CD4-positive, alpha-beta T cell (primary cell): ENCODE measurements around the gene ALG9. TPM values are rescaled to one million over a fixed set of nuclear protein-coding genes. Genes with fewer than 3 reads are reported as not detected.

Source experiments
- ATAC-seq: fragments of 200-7000 bp; cut with Tn5 transposase; one replicate; pipeline ENCODE4 v1.10.0; 2022; ENCODE audit warnings: mild to moderate bottlenecking; ENCODE audit not compliant: poor library complexity
- CTCF ChIA-PET: fragments of 350-600 bp; sonication (Branson Sonifier 250); formaldehyde crosslinking; loops from one replicate; lab custom pipeline; 2021; ENCODE audit warnings: antibody characterized with exemption, inconsistent platforms; lab: Charles Lee
- POLR2A ChIA-PET: fragments of 350-600 bp; sonication (Branson Sonifier 250); formaldehyde crosslinking; loops from one replicate; lab custom pipeline; 2021; ENCODE audit warnings: antibody characterized with exemption, inconsistent platforms; lab: Charles Lee
- DNase-seq, 14 experiments: peaks; one replicate each; pipeline ENCODE4 v3.0.0-alpha.2; 2013 to 2020; ENCODE audit warnings: mixed read lengths in 2 of 14
- H3K27ac ChIP-seq, 2 donors: one replicate each; pipeline versions ENCODE4 v1.5.1 to v1.7.0; 2013; ENCODE audit warnings: low read length in 2 of 2, low read depth in 1 of 2, mild to moderate bottlenecking in 1 of 2
- H3K27me3 ChIP-seq, 2 experiments: 1 replicate in 1 of 2; 2 replicates in 1 of 2; pipeline versions ENCODE4 v1.6.1 to v1.7.0; 2013; ENCODE audit warnings: low read length in 2 of 2, control low read depth in 1 of 2, mild to moderate bottlenecking in 1 of 2, moderate library complexity in 1 of 2; ENCODE audit not compliant: insufficient read depth in 2 of 2, control insufficient read depth in 1 of 2
- H3K36me3 ChIP-seq: one replicate; pipeline ENCODE4 v1.6.1; 2013; ENCODE audit warnings: low read length, control low read depth; ENCODE audit not compliant: insufficient read depth
- H3K4me1 ChIP-seq: one replicate; pipeline ENCODE4 v1.6.1; 2013; ENCODE audit warnings: low read length, control low read depth; ENCODE audit not compliant: insufficient read depth
- H3K4me3 ChIP-seq: one replicate; pipeline ENCODE4 v1.5.1; 2013; ENCODE audit warnings: mild to moderate bottlenecking, low read length, moderate library complexity
- H3K9me3 ChIP-seq, 2 experiments: 1 replicate in 1 of 2; 2 replicates in 1 of 2; pipeline versions ENCODE4 v1.6.1 to v1.7.0; 2013; ENCODE audit warnings: low read length in 2 of 2, mild to moderate bottlenecking in 2 of 2, control low read depth in 1 of 2, moderate library complexity in 1 of 2; ENCODE audit not compliant: control insufficient read depth in 1 of 2, insufficient read depth in 1 of 2
- H3K27ac Mint-ChIP-seq: one replicate; pipeline ENCODE4 v1.8.0; 2020; ENCODE audit warnings: mixed read lengths
- H3K27me3 Mint-ChIP-seq: one replicate; pipeline ENCODE4 v1.8.0; 2021; ENCODE audit warnings: mixed read lengths
- H3K36me3 Mint-ChIP-seq: one replicate; pipeline ENCODE4 v1.8.0; 2021; ENCODE audit warnings: low read depth, mixed read lengths
- H3K4me1 Mint-ChIP-seq: one replicate; pipeline ENCODE4 v1.8.0; 2021; ENCODE audit warnings: low read depth, mixed read lengths
- H3K4me3 Mint-ChIP-seq: one replicate; pipeline ENCODE4 v1.8.0; 2020; ENCODE audit warnings: mild to moderate bottlenecking, mixed read lengths
- H3K9me3 Mint-ChIP-seq: one replicate; pipeline ENCODE4 v1.8.0; 2020; ENCODE audit warnings: mixed read lengths
- CTCF ChIP-seq: fragments of 200-600 bp; IDR thresholded peaks from one replicate; pipeline ENCODE4 v1.8.0; 2022; ENCODE audit warnings: antibody characterized with exemption, mild to moderate bottlenecking
- intact Hi-C, 2 experiments: fragments of 100-400 bp; cut with DNase I in 1 of 2; cut with micrococcal nuclease in 1 of 2; formaldehyde crosslinking; loops; one replicate each; pipeline versions ENCODE4 v1.15.1 to v1.9.0; 2023 to 2025; cut with DNase I, micrococcal nuclease
- total RNA-seq, 174 experiments: library from RNA in 2 of 174; stranded (reverse) in 2 of 174; gene quantifications; one replicate each; pipeline ENCODE4 v1.2.3 and lab custom pipeline; 2021 to 2026

The ALG9 gene
- total RNA-seq, 2 experiments from 2014 or later, result 31.1 to 33.4 TPM

DNA sequence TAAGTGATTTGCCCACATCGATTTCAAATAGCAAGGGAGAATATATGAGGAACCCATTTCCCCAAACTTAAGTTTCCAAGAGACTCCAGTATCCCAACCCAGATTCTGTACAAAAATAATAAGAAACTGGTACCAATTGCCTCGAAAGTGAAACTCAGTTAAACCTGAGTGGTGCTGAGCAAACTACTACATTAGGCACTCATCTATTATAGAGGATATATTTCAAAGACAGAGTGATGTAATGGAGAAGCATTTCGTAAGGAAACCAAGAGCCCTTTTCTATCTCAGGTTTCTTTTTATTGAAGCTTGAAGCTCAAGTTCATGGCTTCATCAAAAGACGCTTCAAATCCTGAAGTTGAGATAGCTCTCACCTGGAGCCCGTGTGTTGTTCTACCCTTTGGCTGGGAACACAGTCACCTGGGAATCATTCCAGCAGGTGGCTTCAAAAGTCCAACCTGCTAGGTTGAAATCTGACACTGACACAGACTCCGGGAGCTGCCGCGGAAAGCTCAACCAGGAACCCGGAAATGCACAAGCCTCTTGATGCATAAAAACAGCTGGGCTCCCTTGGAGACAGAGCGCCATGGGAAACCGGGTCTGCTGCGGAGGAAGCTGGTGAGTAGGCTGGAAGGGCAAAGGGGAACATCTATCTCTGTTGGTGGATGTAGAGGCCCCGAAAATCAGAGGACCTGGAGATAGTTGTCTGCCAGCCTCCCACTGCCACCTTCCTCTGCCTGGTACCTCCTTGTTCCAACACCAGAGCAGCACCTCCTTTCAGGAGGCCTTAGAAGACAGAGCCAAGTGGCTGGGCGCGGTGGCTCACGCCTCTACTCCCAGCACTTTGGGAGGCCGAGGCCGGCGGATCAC is 47.2 kb upstream of the ALG9 start, which contains the start of gene C11orf52:
Gene C11orf52 (plus strand): TSS at position 524 of the 867 bp plus-strand sequence. CDS start 60 bp downstream, at position 584.
- no peaks in the 10 kb centered on the region for H3K4me1 ChIP-seq
- DNase-seq, result no peak
- Mint-ChIP-seq H3K9me3 (no peaks in the 10 kb centered on the region), H3K4me3 (no peak within 1 kb of the TSS), H3K4me1 (no peaks in the 10 kb centered on the region), H3K36me3 (no peaks in the 10 kb centered on the region), H3K27me3 (peaks cover 46% of the 10 kb centered on the region), H3K27ac (no peak within 1 kb of the TSS)
- POLR2A ChIA-PET, result no interaction called here
- intact Hi-C loops, result no loop called here
- no peak within 1 kb of the TSS for H3K27ac ChIP-seq
- no peaks in the 10 kb centered on the region for H3K9me3 ChIP-seq
- no peak for ATAC-seq
- H3K36me3 ChIP-seq, result no peaks in the 10 kb centered on the region
- CTCF ChIA-PET, result interaction anchor here (0.8 kb wide), 1 partner anchor 13 kb away, joined by 3 read pairs; no protein-coding TSS in a partner anchor
- H3K27me3 ChIP-seq, result peaks cover 15 to 17% of the 10 kb centered on the region in 2 experiments
- no peak for TF ChIP-seq CTCF
- H3K4me3 ChIP-seq, result no peak within 1 kb of the TSS

- intact Hi-C loops, result no loop called here
- no peak for ATAC-seq
- H3K27me3 ChIP-seq, result peaks cover 22 to 23% of the 10 kb centered on the region in 2 experiments
- H3K4me1 ChIP-seq, result no peaks in the 10 kb centered on the region
- TF ChIP-seq CTCF, result no peak
- H3K9me3 ChIP-seq, result no peaks in the 10 kb centered on the region
- Mint-ChIP-seq H3K4me3 (no peak overlapping the region), H3K27ac (no peak overlapping the region), H3K9me3 (no peaks in the 10 kb centered on the region), H3K27me3 (peaks cover 53% of the 10 kb centered on the region), H3K36me3 (no peaks in the 10 kb centered on the region), H3K4me1 (no peaks in the 10 kb centered on the region)
- POLR2A ChIA-PET, result no interaction called here
- H3K4me3 ChIP-seq, result no peak overlapping the region
- no peak for DNase-seq
- CTCF ChIA-PET, result no interaction called here
- no peak overlapping the region for H3K27ac ChIP-seq
- no peaks in the 10 kb centered on the region for H3K36me3 ChIP-seq
These were observed 46.4 kb upstream of the ALG9 start for GRCh38 chr11:111917788-111918187.

DNA sequence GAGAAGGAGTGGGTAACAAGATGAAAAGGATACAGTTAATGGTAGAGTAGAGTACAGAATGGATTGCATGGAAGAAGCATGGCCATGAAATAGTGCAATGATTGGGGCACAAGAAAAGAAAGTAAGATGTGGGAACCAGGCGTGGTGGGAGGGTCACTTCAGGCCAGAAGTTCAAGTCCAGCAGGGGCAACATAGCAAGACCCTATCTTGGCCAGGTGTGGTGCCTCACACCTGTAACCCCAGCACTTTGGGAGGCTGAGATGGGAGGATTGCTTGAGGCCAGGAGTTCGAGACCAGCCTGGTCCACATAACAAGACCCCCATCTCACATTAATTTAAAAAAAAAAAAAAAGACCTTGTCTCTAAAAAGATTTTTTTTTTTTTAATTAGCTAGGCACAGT is 45.9 kb upstream of the ALG9 start:
- Mint-ChIP-seq H3K4me1 (no peaks in the 10 kb centered on the region), H3K9me3 (no peaks in the 10 kb centered on the region), H3K27me3 (peaks cover 54% of the 10 kb centered on the region), H3K36me3 (no peaks in the 10 kb centered on the region), H3K27ac (no peak overlapping the region), H3K4me3 (no peak overlapping the region)
- no peak for DNase-seq
- H3K4me3 ChIP-seq, result no peak overlapping the region
- CTCF ChIA-PET, result no interaction called here
- H3K27ac ChIP-seq, result no peak overlapping the region
- no peaks in the 10 kb centered on the region for H3K4me1 ChIP-seq
- POLR2A ChIA-PET, result no interaction called here
- intact Hi-C loops, result no loop called here
- H3K36me3 ChIP-seq, result no peaks in the 10 kb centered on the region
- peaks cover 23% of the 10 kb centered on the region in 2 experiments for H3K27me3 ChIP-seq
- no peak for ATAC-seq
- no peaks in the 10 kb centered on the region for H3K9me3 ChIP-seq
- TF ChIP-seq CTCF, result no peak
